ENCODE measurements around the gene CFAP65.

CFAP65 gene

DNA sequence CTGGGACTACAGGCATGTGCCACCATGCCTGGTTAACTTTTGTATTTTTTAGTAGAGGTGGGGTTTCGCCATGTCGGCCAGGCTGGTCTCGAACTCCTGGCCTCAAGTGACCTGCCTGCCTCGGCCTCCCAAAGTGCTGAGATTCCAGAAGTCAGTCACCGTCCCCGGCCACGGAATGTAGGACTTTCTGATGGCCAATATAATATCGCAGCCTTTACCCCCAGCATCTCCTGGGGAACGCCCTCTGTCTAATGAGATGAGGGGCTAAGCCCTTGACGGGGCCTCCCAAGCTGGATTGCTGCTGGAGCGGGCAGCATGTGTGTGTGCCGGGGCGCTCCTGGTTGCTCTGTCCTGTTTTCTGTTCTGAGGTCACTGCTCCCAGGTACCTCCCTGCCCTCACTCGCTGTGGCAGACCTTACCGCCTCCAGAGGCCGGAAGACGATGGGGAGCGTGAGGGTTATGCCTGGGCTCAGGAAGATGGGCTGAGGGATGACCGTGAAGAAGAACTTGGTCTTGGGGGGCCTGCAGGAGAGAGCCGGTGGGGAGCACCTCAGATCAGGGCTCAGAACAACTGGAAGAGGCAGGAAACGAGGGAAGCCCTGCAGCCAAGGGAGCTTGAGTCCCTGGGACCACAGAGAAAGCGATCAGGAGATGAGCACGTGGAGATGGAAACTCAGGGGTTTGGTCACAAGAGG is 9.1 kb downstream of the CFAP65 start:
- DNase-seq (ENCODE audit: low read depth), result no peak

DNA sequence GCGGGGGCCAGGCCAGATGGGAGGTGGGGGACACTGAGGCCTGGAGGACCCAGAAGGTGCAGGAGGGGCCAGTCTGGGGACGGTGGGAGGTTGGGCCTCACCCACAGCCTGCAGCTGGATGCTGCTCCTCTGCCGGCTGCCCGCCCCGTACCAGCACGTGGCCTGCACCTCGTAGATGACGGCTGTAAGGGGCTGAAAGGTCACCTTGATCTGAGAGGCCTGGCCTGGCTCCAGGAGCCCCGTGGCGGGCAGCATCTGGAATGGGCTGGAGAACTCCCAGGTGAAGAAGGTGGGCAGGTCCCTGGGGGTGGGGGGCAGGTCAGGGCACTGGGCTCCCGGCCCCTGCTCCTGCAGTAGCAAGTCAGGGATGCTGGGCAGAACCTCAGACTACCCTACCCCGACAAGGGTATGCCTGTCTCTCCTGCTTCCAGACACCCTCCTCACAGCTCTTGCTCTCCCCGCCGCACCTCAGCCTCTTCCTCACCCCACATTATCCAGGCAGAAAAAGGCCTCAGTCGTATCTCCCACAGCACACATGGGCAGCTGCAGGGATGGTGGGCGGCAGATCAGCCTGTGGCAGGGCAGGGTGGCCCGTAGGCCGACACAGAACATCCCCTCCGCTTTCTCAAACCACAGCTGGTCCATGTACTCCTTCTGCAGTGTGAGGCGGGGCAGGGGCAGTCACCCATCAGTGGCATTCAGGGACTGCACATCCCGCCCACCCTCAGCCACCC is 10.1 kb downstream of the CFAP65 start:
- DNase-seq (ENCODE audit: low read depth), result no peak

DNA sequence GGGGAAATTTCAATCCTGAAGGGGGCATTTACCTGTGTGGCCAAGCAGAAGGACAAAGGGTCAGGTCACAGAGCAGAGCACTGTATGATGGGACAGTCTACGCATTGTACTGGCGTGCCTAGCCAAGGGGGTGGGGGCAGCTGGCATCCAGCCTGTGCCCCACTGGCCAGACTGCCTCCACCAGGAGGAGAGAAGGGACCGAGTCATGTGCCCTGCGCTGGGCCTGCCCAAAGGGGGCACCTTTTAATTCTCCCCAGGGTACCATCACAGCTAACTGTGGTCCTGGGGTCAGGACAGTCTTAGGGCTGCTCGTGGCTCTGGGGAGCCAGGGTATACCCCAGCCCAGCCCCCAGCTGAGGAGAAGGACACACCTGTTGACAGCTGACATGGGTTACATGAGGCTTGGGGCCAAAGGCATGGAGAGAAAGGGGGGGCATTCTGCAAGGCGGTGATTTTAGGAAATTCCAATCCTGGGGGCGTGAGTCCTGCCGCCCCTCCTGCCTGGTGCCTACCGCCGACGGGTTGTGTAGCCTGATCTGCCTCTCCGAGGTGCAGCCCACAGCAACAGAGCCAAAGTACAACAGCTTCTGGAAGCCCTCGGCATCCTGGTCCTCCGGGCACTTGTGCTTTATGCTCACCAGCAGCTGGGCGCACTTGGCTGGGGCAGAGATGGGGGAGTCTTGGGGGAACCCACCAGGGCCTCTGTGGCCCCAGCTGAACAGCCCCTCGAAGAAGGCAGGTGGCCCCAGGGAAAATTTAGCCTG is 11.0 kb downstream of the CFAP65 start:
- DNase-seq (ENCODE audit: low read depth), result no peak

DNA sequence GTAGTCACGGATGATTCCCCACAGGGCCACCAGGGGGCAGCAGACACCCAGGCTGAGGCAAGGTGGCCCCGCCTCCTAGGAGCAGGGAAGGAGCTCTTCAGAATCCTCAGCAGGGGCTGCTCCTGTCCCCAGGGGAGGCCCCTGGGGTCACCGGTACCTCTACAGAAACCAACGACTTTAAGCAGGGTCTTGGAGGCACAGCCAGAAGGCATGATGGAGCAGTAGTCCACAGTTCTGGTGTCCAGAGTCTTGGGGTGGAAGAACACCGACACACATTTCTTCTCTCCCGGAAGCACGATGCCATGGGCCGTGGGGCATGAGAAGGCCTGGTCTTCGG is 11.5 kb downstream of the CFAP65 start:
- peak; percentile 9 for DNase-seq (ENCODE audit: low read depth)

DNA sequence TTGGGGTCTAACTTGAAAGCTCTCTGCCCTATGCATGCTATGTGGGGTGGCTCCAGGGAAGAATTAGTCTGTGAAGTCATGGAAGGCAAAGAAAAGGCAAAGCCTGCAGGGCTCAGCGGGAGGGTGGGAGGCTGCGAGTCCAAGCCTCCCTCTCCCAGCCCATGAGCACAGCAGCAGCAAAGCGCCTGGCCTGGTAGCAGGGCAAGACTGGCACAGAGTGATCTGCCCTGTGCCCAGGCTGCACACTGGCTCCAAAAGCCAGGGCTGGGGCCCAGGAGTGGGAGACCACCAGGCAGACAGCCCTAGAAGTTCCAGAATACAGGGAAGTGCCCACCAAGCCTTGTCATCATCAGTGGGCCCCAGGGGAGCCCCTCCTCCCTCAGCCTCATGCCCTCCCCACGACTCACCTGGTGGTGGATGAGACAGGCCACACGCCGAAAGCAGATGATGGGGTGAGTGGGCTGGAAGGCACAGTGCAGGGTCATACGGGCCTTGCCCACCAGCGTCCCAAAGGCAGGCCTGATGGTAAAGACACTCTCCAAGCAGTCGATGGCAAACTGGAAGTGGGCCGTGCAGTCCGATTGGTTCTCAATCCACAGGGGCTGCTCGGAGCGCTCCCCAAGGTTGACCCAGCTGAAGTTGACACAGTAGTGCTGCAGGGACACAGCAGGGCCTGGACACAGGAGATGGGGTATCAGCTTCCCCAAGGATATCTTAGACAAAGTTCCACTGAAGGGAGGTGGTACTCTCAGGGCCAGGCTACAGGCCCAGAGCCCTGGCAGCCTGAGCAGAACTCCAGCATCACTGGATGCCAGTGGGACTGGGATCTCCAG is 12.1 kb downstream of the CFAP65 start:
- DNase-seq (ENCODE audit: low read depth), result no peak

DNA sequence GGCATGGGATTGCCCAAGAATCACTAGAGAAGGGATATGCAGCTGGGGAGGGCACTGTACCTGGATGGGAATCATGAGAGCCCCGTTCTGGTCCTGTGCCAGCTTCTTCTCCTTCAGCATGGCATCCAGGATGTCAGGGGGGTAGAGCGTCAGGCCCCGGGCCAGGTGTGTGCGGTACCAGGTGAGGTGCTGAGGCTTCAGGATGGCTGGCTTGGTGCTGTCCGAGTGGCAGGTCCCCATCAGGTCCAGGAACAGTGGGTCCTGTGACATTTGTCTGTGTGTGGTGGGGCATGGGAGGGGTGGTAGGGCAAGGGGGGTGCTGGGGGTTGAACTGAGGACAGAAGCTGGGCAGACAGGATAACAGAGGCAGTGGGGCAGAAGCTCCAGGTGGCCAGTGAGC is 13.2 kb downstream of the CFAP65 start:
- DNase-seq (ENCODE audit: low read depth), result no peak

DNA sequence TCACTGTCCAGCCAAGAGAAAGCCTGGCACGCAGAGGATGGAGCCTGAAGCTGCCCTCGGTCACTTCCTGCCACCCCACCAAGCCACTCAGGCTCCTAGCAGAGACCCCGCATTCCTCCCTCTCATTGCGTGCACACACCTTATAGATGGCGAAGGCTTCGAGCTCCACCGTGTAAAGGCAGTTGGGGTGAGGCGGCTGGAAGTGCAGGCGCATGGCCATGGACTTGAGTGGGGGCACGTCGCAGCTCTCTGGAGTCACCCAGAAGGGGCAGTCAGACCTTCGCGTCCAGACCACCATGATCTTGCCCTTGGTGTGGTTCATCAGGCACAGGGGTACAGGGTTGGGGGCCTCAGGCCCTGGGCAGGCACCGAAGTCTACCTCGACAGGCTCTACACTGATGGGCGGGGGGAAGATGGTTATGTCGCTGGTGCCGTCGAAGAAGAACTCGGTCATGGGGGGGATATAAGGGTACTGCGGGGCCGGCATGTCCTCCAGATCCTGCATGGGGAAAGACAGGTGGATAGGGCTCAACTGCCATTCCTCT is 13.7 kb downstream of the CFAP65 start:
- DNase-seq (ENCODE audit: low read depth), result no peak

DNA sequence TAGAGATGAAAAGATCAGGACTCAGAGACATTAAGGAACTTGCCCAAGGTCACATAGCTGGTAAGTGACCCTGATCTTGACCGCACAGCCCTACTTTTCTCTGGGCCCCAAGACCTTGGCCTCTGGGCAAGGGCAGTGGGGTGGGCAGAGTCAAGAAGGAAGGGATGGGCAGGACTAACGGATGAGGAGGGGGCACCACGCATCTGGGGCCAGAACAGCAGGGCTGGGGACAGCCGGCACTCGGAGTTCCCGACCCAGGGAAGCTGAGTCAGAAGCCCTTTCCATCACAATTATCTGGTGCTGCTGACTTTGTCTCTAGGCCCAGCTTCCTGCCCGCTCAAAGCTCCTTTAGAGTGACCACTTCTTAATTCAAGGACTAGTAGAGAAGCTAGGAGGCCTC is 14.4 kb downstream of the CFAP65 start:
- no peak for DNase-seq (ENCODE audit: low read depth)

DNA sequence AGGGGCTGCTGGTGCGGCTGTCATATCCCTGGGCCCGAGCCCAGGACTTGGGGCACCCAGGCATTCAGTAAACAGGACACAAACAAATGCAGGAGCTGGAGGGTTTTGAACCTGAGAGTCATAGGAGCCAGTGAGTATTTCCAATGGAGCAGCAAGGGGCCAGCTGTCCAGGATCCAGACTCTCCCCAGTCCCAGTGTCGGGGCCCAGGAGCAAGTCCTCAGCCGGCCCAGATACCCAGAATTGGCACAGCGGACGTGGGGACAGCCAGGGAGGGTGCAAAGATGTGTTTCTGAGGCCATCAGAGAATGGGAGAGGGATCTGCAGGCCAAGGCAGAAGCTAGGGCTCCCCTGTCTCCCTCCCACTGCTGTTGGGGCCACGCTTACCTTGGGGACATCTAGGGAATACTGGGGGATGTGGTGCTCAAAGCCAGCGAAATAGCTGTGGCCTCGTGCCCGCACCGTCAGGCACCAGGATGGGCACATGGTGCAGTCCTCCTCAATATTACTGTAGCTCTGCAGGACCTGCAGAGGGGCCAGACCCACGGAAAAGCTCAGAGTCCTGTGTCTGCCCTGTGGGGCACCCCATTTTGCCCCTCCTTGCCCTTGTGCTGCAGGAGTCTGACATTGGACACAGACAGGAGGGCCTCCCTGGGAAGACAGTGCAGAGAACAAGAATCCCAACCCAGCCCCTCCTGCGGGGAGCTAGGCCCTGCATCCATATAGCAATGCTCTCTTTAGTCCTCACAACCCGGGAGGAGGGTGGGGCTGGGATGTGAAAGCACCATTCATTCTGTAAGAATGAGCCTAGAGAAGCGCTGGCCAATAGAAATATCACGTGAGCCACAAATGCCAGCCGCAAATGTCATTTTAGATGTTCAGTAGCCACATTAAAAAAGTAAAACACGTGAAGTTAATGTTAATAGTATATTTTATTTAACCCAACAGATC is 15.4 kb downstream of the CFAP65 start:
- DNase-seq (ENCODE audit: low read depth), result no peak

DNA sequence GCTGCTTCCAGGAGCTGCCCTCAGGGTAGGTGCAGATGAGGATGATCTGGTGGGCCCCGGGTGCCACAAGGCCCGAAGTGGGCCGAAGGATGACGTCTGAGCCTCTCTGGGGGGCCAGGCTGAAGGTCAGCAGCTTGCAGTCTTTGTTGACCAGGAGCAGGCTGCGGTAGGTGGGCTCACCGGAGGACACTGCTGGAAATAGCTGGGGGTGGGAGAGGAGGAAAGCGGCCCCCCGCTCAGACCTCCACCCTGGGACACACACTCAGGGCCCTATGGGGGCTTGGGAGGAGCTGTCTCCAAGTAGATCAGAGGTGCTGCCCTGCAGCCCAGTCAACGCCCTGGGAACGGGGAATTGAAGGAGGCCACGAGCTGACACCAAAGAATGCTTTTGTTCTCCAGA is 17.3 kb downstream of the CFAP65 start:
- no peak for DNase-seq (ENCODE audit: low read depth)

DNA sequence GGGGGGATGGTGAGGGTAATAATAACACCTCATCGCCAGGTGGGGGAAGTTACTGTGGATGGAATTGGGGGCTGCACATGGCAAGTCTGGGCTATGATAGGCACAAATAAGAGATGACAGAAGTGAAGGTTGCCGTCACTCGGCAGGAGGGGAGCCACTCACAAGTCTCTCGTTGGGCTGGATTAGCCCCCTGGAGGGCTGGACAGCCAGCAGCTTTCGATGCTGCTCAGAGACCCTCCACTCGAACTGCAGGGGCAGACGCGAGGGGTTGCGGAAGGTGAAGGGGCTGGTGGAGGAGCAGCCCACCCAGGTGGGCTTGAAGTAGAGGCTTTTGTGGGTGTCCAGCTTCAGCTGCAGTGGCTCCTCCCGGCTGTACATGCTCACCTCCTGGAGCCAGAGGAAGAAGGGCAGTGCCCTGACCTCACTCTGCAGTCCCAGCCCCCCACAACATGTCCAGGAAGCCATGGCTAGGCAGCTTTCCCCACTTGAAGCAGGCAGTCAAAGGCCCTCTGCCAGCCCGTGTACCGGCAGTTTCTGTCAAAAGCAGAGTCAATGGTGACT is 18.2 kb downstream of the CFAP65 start:
- no peak for DNase-seq (ENCODE audit: low read depth)

DNA sequence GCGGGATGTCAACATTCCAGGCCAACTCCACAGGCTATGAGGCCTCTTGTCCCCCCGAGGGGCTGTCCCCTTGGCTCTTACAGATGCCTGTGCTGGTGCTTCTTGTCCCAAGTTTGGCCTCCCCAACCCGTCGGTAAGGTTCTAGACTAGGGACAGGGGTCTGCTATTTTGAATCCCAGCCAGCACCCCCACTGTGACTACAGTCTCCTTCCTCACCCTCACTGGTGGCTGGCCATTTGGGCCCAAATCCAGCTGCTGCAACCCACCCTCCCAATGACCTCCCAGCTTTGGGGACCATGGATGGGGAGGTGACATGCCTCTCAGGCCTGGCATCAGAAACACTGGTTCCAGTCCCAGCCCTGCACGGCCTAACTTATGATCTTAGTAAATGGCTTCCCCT is 18.7 kb downstream of the CFAP65 start:
- no peak for DNase-seq (ENCODE audit: low read depth)

DNA sequence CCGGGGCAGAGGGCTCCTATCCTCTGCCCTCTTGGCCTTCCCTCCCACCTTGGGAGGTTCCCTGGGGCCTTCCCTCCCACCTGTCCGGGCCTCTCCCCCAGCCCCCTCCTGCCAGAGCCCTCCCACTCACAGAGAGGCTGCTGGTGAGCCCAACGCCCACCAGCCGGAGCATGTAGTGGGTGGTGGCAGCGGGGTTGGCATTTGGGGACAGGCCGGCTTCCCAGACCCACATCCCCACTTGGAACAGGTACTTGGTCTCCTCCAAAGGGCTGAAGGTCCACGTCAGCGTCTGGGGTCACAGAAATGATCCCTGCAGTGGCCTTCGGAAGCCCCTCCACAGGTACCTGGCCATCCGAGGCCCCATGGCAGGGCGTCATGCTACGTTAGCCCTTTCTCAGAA is 19.3 kb downstream of the CFAP65 start:
- DNase-seq (ENCODE audit: low read depth), result no peak

DNA sequence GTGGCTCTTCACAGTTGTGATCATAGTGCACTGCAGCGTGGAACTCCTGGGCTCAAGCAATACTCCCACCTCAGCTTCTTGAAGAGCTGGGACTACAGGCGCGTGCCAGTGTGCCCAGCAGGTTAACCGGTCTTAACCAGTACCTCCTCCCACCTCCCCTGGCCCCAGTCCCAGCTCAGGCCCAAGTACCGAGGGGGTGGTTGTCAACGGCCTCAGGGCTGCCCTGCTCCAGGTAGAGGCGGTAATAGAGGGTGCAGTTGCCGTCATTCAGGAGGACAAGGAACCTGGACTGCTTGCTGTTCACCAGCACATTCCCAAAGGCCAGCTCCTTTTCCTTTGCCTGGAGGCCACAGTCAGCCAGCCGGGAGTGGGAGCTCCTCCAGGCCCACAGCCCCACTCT is 19.7 kb downstream of the CFAP65 start:
- no peak for DNase-seq (ENCODE audit: low read depth)

DNA sequence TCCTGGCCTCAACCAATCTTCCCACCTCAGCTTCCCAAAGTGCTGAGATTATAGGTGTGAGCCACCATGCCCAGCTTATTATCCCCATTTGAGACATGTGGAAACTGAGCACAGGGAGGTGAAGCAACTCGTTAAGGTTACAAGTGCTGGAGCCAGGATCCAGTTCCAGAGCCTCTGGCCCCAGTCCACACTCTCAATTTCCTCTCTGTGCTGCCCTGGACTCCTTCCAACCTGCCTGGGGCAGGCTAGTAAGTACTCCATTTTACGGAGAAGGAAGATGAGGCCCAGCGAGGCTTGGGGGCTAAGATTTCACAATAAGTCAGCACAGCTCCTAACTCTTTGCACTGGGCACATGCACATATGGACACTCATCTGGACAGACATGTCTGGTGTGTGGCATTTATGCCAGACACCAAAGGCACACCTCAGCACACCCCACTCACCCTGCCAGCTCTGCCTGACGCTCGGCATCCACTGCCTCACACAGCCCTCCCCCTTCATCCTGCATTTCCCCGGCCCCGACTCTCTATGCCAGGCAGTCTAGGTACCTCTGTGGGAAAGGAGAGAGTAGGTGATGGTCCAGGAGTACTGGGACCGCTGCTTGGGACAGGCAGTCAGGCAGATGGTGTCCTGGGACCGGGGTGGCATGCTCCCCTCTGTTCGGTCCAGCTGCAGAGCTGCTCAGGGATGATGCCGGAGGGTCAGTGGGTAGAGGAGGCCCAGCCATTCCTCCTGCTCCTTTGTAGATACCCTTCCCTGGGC is 20.5 kb downstream of the CFAP65 start:
- DNase-seq (ENCODE audit: low read depth), result no peak

DNA sequence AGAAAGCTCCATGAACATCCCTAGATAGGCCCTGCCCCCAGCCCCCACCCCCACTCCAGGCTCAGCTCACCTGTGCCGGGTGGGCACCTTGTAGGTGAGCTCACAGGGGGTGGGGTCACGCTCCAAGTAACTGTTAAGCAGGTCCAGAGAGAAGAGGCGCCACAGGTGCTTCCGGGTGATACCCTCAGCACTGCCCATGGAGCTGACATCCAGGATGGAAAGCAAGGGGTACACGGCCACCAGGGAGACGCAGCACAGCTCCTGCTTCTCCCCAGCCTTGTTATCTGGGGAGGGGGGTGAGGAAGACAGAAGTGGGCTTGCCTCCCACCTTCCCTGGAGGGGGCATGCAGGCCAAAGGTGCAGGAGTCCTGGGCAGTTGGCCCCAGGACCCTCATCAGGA is 21.9 kb downstream of the CFAP65 start:
- no peak for DNase-seq (ENCODE audit: low read depth)

DNA sequence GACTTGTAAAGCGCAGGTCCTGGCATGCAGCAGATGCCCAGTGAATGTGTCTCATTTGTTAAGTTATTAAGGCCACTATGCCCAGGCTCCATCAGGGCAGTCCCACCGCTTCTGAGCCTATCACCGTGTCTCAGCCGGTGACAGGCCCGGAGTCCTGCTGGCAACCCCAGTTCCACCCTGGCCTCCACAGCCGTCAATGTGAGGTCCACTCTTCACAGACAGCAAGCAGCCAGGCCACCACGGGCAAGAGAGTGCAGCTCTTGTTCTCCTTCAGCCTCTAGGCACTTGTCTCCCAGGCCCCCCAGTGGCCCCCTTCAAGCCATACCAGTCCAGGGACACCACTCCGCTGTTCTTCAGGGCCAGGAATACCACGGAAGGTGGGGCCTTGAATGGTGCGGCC is 22.6 kb downstream of the CFAP65 start:
- no peak for DNase-seq (ENCODE audit: low read depth)

DNA sequence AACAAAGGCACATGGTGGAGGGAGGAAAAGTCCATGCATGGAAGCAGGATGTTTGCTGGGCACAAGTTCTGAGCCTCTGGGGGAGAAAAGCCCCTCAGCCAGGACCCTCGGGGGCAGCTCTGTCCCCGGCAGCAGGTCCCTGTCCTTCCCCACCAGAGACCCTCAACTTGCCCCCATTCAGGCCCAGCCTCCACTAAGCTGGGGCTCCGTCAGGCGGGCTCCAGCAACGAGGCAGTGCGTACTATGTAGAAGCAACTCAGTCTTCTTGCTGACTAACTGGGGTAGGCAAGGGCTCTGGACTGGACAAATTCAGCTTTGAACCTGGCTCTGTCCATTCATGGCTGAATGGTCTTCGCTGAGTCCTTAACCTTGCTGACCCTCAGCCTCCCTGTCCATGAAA is 23.0 kb downstream of the CFAP65 start:
- no peak for DNase-seq (ENCODE audit: low read depth)

DNA sequence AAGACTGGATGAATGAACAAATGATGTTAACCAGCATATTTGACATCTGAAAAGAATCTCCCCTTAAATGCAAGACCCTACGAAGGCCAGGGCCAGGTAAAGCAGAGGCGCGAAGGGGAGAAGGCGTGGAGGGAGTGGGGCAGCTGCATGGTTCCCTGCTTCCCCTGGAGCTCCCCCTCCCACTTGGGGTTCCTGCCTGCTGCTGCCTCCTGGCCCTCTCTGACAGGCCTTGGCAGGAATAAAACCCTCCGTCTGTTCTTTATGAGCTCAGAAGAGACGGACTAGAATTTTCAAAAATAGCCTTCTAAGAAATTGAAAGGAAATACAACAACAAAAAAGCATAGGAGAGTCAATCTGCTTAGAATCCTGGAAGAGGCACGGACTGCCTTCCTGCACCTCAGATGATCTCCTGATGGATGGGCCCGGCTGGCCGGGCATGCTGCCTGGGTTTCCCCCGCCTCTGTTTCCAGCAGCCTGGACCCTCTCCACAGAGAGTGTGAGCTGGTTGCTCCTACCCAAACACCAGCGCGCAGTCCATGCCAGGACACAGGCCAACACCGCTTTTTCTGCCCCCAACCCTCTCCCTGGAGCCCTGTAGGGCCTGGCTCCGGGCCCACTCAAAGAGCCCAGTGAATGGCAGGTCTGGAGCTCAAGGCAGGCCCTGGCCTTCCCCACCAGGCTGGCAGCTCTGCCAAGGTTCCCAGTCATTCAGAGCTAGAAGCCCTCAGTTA is 23.9 kb downstream of the CFAP65 start:
- DNase-seq (ENCODE audit: low read depth), result no peak
